Tibial artery (tissue), 4 donors: ENCODE data around the gene CLTCL1.
A peak's percentile ranks its signal among the peaks of the same experiment; 100 is the strongest.

Experiments
- DNase-seq, 2 donors: peaks; one replicate each; pipeline ENCODE4 v3.0.0-alpha.2; 2019
- H3K27ac ChIP-seq, 2 donors: fragments of 200-600 bp; sonication (generic) in 1 of 2; 1 replicate in 1 of 2; 2 replicates in 1 of 2; pipeline ENCODE4 v1.5.1; 2018 to 2019; ENCODE audit warnings: mild to moderate bottlenecking in 1 of 2
- H3K27me3 ChIP-seq, 2 donors: fragments of 200-600 bp; sonication (generic) in 1 of 2; one replicate each; pipeline versions ENCODE4 v1.5.1 to v1.6.0; 2016 to 2019
- H3K36me3 ChIP-seq, 3 donors: fragments of 200-600 bp; sonication (generic) in 2 of 3; one replicate each; pipeline ENCODE4 v1.5.1; 2016 to 2019; ENCODE audit warnings: mild to moderate bottlenecking in 2 of 3
- H3K4me1 ChIP-seq, 4 donors: fragments of 200-600 bp; sonication (generic) in 2 of 4; 1 replicate in 3 of 4; 2 replicates in 1 of 4; pipeline ENCODE4 v1.5.1; 2016 to 2019
- H3K4me3 ChIP-seq, 2 donors: fragments of 200-600 bp; sonication (generic) in 1 of 2; 1 replicate in 1 of 2; 2 replicates in 1 of 2; pipeline ENCODE4 v1.5.1; 2018 to 2019; ENCODE audit warnings: mild to moderate bottlenecking in 2 of 2
- H3K9me3 ChIP-seq, 3 donors: fragments of 200-600 bp; sonication (generic) in 1 of 3; one replicate each; pipeline ENCODE4 v1.5.1; 2016 to 2019
- CTCF ChIP-seq, 2 experiments: fragments of 200-600 bp in 1 of 2; fragments of 450-650 bp in 1 of 2; IDR thresholded peaks; one replicate each; pipeline ENCODE4 v1.5.1; 2017 to 2019; ENCODE audit warnings: antibody characterized with exemption in 2 of 2, mild to moderate bottlenecking in 1 of 2, moderate library complexity in 1 of 2
- intact Hi-C: fragments of 100-400 bp; cut with DNase I; formaldehyde crosslinking; loops from one replicate; pipeline ENCODE4 v1.15.0; 2023; ENCODE audit warnings: low total_unique reads

The CLTCL1 gene

DNA sequence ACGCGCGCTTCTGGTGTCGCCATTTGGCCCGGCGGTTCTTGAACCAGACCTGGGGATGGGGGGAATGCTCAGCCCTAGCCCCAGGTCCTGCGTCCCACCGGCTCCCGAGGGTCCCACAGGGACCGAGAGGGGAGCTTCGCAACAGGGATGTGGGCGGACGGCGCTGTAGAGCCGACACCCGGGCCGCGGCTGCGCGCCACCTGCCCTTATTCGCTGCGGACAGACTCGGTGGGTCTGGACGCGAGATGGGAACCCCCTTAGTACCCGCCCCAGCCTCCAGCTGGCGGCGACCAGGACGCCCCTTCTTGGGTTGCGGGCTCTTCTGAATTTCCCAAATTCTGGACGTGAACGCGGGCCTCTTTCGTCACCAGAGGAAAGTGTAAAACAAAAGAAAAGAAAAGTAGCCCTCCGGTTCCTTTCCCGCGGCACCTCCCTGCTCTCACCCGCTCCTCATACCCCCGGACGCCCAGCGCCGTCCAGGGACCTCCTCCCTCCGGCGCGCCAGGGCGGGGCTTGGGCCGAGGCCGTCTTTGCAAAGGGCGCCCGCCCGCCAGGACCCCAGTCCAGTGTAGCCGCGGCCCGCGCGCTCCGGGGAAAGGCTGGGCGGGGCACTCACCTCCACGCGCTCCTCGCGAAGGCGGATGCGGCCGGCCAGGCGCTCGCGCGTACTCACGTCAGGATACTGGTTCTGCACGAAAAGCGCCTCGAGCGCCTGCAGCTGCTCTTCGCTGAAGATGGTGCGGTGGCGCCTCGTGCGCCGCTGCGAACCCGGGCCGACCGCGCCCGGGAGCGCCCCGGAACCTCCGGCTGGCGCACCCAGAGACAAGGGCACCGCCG lies 142.3 kb downstream of the CLTCL1 start:
- DNase-seq, result no peak
- TF ChIP-seq CTCF (IDR thresholded peaks at IDR 0.05), result no peak
- Histone ChIP-seq H3K27me3 (peaks cover 5 to 54% of the 10 kb centered on the region in 2 donors), H3K27ac (no peak overlapping the region), H3K36me3 (no peaks in the 10 kb centered on the region), H3K4me3 (peak overlapping the region; percentile 14 to 43), H3K4me1 (peaks cover 0 to 26% (median 12%) of the 10 kb centered on the region in 4 donors), H3K9me3 (no peaks in the 10 kb centered on the region)
- intact Hi-C loops, result no loop called here

GRCh38 chr22:19148417-19149046 lies 143.0 kb downstream of the CLTCL1 start:
- intact Hi-C loops, result no loop called here
- no peaks in the 10 kb centered on the region for H3K36me3 ChIP-seq
- TF ChIP-seq CTCF (IDR thresholded peaks at IDR 0.05), result no peak
- peak overlapping the region in 1 of 2 donors; percentile 43 for H3K4me3 ChIP-seq
- H3K27me3 ChIP-seq, result peaks cover 5 to 47% of the 10 kb centered on the region in 2 donors
- DNase-seq, result no peak
- H3K4me1 ChIP-seq, result peaks cover 0 to 33% (median 18%) of the 10 kb centered on the region in 4 donors
- no peaks in the 10 kb centered on the region for H3K9me3 ChIP-seq
- H3K27ac ChIP-seq, result no peak overlapping the region

DNA sequence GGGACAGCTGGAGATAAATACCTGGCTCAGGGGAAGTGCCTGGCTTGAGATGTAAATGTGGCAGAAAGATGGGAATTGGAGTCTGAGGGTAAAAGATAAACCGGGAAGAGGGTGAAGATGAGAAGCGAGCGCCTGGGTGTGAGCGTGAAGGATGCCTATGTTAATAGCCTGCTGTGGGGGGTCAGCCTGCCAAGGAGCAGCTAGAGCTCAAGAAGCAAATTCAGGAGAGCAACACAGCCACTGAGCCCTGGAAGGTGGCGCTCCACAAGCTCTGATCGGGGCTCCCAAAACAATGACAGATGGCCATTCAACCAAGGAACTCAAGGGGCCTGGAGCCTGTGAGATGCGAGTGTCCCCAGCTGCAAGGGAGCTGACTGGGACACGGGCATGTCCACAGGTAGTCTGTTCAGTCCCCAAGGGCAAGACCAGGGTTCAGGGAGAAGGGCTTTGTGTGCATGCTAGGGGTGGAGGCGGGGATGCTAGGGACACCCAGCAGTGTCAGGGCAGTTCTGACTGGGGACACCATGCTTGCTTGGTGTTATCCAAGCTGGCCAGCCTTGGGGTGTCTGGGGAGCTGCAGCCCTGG lies 144.2 kb downstream of the CLTCL1 start:
- Histone ChIP-seq H3K27me3 (peaks cover 5 to 38% of the 10 kb centered on the region in 2 donors), H3K36me3 (peaks cover 0 to 6% (median 4%) of the 10 kb centered on the region in 3 donors), H3K4me1 (peaks cover 0 to 46% (median 25%) of the 10 kb centered on the region in 4 donors), H3K27ac (no peak overlapping the region), H3K9me3 (no peaks in the 10 kb centered on the region), H3K4me3 (no peak overlapping the region)
- intact Hi-C loops, result no loop called here
- TF ChIP-seq CTCF (IDR thresholded peaks at IDR 0.05), result no peak
- no peak for DNase-seq

DNA sequence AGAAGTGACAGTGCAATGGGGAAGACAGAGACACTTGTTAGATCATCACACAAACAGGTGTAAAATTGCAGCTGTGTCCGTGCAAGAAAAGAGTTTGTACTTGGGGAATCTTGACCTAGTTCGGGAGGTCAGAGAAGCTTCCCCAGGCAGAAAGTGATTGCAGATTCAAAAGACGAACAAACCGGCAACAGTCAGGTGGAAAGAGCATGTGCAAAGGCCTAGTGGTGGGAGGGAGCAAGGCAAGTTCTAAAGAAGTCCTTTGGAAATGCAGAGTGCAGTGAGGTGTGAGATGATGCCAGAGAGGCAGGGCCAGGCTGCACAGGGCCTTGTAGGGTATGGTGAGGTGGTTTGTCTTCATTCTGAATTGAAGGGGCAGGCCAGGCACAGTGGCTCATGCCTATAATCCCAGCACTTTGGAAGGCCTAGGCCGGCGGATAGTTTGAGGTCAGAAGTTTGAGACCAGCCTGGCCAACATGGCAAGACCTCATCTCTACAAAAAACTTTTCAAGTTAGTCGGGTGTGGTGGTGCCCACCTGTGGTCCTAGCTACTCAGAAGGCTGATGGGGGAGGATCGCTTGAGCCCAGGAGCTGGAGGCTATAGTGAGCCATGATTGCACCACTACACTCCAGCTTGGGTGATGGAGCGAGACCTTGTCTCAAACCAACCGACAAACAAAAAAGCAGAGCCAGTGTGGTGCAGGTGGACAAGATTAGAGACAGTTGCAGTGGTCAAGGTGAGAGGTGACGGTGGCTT lies 145.1 kb downstream of the CLTCL1 start:
- no peak for DNase-seq
- Histone ChIP-seq H3K4me1 (peaks cover 0 to 46% (median 25%) of the 10 kb centered on the region in 4 donors), H3K27me3 (peaks cover 5 to 29% of the 10 kb centered on the region in 2 donors), H3K36me3 (peaks cover 2 to 15% (median 13%) of the 10 kb centered on the region in 3 donors), H3K9me3 (no peaks in the 10 kb centered on the region), H3K4me3 (no peak overlapping the region), H3K27ac (no peak overlapping the region)
- TF ChIP-seq CTCF (IDR thresholded peaks at IDR 0.05), result no peak
- intact Hi-C loops, result no loop called here

DNA sequence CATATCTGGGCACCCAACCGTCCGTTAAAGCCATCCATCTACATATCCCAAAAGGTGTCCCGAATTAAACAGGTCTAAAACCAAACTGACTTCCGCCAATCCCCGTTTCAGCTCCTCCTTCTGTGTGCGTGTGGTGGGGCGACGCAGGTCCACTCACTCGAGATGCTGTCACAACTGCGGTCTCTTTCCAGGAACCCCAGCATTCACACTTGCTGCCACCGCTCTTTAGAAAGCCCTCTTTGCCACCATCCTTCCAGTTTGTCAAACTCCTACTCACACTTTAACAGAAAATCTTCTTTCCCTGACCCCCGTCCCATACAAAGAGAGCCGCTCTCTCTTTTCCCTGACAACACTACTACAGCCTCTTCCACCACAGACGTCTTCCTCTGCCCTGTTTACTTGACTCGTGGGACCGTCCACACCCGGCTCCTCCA lies 147.5 kb downstream of the CLTCL1 start:
- no peak for TF ChIP-seq CTCF (IDR thresholded peaks at IDR 0.05)
- intact Hi-C loops, result loop anchor here (5.0 kb wide), 1 partner anchor 488 kb away; no protein-coding TSS in a partner anchor

More for the DNA sequence above, 147.5 kb downstream of the CLTCL1 start:
- H3K27me3 ChIP-seq, result peaks cover under 1 to 7% of the 10 kb centered on the region in 2 donors
- DNase-seq, result no peak
- peaks cover 23 to 39% (median 35%) of the 10 kb centered on the region in 3 donors for H3K36me3 ChIP-seq
- H3K9me3 ChIP-seq, result no peaks in the 10 kb centered on the region
- H3K27ac ChIP-seq, result peak overlapping the region; percentile 73 to 83
- H3K4me1 ChIP-seq, result peaks cover 0 to 29% (median 15%) of the 10 kb centered on the region in 4 donors
- peak overlapping the region; percentile 75 to 76 for H3K4me3 ChIP-seq
